GM18868 (cell line): ENCODE measurements around the gene PKMYT1.
"Not testable (repeated sequence)": the region's sequence is repeated elsewhere in the genome, so short reads cannot be mapped to it uniquely, and the experiment has no call there.

Experiments used
- ATAC-seq: cut with Tn5 transposase; IDR thresholded peaks from one replicate; pipeline ENCODE4 v1.9.1; 2021; ENCODE audit warnings: mild to moderate bottlenecking, moderate library complexity; ENCODE audit not compliant: unreplicated experiment

Gene PKMYT1

DNA sequence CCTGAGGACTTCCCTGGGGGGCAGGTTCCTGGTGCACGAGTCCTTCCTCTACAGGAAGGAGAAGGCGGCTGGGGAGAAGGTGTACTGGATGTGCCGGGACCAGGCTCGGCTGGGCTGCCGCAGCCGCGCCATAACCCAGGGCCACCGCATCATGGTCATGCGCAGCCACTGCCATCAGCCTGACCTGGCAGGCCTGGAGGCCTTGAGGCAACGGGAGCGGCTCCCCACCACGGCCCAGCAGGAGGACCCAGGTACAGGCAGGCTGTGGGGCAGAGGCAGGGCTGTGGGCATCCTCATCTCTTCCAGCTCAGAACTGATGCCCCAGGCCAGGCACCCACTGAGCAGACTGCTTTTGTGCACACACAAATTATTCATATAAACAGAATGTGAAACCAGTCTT, 42.0 kb downstream of the PKMYT1 start:
- ATAC-seq, result no peak

DNA sequence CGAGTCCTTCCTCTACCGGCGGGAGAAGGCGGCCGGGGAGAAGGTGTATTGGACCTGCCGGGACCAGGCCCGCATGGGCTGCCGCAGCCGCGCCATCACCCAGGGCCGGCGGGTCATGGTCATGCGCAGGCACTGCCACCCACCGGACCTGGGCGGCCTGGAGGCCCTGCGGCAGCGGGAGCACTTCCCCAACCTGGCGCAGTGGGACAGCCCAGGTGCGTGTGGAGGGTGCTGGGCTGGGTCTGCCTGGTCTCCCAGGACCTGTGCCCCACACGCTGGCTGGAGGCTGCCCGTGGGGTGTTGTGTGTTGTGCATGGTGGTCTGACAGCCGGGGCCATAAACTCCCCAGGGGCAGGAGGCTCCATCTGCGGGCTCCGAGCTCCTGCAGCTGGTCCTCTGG, 43.1 kb downstream of the PKMYT1 start:
- ATAC-seq, result no peak

DNA sequence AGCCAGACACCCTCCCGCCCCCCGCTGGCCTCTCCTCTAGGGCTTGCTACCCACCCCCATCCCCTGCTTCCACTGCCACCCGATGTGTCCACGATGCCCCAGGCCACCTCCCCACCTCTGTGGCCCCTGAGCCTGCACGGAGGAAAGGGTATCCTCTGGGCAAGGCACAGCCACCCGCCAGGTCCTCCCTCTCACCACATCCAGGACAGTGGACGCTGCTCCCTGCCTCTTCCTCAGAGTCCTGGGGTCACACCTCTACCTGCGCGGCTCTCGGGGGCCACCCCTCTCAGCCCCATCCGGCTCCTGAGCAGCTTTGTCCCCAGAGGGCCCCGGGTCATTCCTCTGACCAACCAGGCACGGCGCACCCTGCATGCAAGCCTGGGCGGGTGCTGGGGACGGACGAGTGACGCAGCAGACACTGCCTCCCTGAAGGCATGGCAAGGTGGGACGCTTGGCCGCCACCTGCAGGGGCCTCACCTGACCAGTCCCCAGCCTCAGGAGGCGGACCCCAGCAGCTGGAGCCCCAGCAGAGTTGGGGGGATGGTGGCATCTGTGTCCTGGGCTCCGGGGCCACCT, 43.7 kb downstream of the PKMYT1 start:
- ATAC-seq, result no peak

DNA sequence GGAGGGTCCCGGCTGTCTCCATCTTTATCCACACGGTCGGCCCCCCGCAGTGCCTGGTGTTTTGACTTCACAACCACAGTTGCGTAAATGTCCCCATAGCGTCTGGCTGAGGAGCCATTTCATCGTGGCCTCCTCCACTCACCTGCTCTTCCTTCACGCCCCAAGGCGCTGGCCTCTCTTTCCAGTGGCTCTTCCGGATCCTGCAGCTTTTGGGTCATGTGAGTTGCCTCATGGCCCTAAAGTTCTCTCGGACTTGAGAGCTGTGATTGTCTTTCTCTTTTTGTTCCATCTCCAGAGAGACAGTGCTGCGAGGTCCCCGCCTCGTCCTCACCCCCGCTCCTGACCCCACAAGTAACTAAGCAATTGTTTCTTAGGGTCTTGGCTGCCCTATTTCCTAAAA, 45.8 kb downstream of the PKMYT1 start:
- ATAC-seq, result no peak

DNA sequence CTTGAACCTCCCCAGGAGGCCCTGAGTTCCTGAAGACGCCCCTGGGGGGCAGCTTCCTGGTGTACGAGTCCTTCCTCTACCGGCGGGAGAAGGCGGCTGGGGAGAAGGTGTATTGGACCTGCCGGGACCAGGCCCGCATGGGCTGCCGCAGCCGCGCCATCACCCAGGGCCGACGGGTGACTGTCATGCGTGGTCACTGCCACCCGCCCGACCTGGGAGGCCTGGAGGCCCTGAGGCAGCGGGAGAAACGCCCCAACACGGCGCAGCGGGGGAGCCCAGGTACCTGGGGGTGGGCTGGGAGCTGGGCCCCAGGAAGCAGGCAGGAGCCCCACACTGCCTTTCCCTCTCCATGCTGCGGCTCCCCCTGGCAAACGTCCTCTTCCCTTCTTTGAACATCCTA, 46.5 kb downstream of the PKMYT1 start:
- no peak for ATAC-seq

DNA sequence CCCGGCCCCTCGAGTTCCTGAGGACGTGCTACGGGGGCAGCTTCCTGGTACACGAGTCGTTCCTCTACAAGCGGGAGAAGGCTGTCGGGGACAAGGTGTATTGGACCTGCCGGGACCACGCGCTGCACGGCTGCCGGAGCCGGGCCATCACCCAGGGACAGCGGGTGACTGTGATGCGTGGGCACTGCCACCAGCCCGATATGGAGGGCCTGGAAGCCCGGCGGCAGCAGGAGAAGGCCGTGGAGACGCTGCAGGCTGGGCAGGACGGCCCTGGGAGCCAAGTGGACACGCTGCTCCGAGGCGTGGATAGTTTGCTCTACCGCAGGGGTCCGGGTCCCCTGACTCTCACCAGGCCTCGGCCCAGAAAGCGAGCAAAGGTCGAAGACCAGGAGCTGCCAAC, 47.1 kb downstream of the PKMYT1 start:
- no peak for ATAC-seq

DNA sequence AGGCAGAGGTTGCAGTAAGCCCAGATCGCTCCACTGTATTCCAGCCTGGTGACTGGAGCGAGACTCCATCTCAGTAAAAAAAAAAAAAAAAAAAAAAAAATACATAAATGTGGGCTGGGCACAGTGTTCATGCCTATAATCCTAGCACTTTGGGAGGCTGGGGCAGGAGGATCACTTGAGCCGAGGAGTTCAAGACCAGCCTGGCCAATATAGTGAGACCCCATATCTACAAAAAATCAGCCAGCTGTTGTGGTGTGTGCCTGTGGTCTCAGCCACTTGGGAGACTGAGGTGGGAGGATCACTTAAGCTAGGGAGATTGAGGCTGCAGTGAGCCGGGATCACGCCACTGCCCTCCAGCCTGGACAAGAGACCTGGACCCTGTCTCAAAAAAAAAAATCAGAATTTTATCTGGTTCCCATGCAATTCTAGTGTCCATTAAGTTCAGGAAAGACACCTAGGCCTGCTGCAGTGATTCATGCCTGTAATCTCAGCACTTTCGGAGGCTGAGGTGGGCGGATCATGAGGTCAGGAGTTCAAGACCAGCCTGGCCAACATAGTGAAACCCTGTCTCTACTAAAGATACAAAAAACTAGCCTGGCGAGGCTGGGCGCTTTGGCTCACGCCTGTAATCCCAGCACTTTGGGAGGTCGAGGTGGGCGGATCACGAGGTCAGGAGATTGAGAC, 48.9 kb downstream of the PKMYT1 start:
- not testable (repeated sequence) for ATAC-seq

DNA sequence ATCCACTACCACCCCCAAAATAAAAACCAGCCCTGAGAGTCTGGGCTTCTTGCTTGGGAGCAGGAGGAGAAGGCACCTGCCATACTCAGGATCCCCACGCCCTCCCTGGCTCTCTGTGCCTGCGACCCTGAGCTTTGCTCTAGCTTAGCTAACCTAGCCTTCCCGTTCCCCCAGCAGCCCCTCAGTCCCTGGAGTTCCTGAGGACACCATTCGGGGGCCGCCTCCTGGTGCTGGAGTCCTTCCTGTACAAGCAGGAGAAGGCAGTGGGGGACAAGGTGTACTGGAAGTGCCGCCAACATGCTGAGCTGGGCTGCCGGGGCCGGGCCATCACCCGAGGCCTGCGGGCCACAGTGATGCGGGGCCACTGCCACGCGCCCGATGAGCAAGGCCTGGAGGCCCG, 50.0 kb downstream of the PKMYT1 start:
- no peak for ATAC-seq

DNA sequence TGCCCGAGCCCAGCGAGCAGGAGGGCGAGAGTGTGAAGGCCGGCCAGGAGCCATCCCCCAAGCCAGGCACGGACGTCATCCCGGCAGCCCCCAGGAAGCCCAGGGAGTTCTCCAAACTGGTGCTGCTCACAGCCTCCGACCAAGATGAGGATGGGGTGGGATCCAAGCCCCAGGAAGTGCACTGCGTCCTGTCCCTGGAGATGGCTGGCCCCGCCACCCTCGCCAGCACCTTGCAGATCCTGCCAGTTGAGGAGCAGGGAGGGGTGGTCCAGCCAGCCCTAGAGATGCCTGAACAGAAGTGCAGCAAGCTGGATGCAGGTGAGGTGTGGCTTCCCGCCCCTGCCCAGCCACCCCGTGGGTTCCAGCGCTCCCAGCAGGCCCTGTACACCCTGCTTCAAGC, 50.6 kb downstream of the PKMYT1 start:
- no peak for ATAC-seq

DNA sequence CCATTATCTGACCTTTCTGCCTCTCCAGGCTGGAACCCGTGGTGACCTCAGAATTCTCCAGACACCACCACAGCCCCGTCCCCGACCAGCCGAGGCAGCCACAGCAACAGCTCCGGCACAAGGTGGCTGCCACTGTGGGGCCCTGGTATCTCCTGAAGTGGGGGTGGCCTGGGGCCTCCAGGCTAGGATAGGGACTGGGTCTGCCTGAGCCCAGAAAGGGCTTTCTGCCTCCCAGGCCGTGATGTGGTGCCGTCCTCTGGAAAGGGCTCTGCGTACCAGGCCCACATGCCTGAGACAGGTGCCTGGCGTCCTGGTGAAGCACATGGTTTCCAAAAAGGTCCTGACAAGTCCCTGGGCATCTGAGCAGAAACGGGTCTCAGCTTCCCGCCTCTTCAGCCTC, 51.5 kb downstream of the PKMYT1 start:
- no peak for ATAC-seq

DNA sequence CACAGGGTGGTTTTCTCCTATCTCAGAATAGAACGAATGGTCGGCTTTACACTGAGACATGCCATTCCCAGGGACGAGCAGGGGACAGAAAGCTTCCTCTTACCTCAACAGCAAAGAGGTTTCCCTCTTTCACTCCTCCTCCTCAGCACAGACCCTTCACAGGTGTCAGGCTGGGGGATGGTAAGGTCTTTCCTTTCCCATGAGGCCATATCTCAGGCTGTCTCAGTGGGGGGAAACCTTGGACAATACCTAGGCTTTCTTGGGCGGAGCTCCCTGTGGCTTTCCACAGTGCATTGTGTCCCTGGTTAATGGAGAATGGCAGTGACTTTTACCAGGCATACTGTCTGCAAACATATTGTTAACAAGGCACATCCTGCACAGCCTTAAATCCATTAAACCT, 52.1 kb downstream of the PKMYT1 start:
- not testable (repeated sequence) for ATAC-seq

DNA sequence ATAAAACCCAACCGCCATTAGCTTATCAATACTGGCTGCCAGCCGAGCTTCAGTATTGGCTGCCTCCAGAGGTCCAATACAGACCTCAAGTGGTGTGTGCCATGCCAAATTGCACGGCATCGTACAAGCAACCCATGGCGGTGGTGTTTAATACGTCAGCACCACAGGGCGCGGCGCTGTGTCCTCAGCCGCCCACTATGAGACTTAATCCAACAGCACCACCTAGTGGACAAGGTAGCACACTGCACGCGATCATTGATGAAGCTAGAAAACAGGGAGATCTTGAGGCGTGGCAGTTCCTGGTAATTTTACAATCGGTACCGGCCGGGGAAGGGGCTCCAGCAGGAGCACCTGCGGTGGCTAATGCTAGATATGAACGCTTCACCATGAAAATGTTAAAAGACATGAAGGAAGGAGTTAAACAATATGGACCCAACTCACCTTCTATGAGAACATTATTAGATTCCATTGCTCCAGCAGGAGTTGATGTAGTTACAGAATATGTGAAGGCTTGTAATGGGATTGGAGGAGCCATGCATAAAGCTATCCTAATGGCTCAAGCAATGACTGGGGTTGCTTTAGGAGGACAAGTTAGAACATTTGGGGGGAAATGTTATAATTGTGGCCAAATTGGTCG, 53.1 kb downstream of the PKMYT1 start:
- ATAC-seq, result peak; percentile 64

DNA sequence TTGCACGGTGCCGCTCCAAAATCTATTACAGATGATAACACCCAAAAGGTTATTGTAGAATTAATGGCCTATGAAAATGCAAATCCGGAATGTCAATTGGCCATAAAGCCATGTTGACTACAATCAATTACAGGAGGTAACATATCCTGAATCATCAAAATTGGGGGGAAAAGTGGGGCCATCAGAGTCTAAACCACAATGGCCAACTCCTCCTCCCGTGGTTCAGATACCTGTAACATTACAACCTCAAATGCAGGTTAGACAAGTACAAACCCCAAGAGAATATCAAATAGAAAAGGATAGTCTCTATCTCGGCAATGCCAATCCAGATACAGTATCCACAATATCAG, 53.6 kb downstream of the PKMYT1 start:
- no peak for ATAC-seq

DNA sequence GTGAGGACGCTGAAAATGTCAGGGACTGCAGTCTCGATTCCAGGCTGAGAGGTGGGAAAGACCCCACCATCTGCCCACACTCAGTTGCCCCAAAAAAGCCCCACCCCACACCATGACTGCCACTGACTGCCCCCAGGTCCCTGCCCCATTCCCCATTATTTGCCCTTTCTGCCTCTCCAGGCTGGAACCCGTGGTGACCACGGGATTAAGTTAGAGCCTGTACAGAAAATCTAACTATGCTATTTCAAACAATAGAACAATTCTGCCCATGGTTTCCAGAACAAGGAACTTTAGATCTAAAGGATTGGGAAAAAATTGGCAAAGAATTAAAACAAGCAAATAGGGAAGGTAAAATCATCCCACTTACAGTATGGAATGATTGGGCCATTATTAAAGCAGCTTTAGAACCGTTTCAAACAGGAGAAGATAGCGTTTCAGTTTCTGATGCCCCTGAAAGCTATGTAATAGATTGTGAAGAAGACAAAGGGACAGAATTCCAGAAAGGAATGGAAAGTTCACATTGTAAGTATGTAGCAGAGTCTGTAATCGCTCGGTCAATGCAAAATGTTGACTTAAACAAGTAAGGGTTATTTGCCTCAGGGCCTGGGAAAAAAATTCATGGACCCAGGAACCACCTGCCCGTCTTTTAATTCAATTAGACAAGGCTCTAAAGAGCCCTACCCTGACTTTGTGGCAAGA, 54.1 kb downstream of the PKMYT1 start:
- no peak for ATAC-seq

DNA sequence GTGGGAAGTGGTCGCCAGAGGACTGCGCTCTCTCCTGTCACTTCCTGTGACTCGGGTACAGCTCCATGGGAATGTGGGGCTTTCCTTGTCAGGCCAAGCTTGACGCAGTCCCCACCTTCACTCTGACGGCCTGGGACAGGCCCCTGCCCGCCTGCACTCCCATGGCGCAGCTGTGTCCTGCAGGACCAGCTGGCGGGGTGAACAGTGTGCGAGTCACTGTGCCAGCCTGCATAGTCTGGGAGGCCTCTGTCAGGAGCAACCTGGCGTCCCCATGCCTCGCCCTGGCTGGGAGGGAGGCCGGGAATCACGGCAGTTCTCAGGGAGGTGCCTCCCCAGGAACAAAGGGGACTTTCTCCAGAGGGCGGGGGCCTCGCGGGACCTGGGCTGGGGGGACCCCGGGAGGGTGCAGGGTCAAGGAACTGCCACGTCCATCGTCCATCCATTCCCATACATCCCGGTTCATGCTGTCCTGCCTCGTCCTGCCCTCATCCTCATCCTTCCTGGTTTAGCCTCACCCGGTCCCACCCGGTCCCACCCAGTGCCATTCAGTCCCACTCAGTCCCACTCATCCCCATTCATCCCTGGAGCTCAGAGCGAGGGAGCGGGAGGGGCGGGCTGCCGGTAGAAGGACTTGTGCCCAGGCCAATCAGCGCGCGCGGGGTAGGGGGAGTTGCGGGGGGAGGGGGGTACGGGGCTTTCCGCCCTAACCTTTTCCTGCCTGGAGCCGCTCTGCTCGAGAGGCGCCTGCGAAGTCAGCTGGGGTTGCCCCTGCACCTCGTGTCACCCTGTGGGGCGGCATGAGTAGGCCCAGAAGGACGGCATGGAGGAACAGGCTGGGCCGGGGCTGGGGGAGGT, 55.1 kb downstream of the PKMYT1 start:
- no peak for ATAC-seq

DNA sequence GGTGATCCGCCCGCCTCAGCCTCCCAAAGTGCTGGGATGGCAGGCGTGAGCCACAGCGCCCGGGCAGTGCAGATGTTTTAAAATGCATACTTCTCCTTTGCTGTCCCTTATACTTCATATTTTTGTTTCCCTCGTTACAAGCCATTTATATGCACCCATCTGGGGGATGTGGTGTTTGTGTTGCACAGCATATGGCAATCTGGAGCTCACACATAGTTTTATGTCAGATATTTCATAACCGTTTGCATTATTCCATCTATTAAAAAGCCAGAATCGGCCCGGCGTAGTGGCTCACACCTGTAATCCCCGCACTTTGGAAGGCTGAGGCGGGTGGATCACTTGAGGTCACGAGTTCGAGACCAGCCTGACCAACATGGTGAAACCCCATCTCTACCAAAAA, 56.8 kb downstream of the PKMYT1 start:
- no peak for ATAC-seq
